GM19328 (cell line): Measurements from ENCODE around the gene CCDC187.

Experiments
- ATAC-seq: cut with Tn5 transposase; IDR thresholded peaks from one replicate; pipeline ENCODE4 v1.9.1; 2021; ENCODE audit warnings: mild to moderate bottlenecking, moderate library complexity; ENCODE audit not compliant: unreplicated experiment

Gene CCDC187

GRCh38 chr9:136230773-136231172 is 73.1 kb downstream of the CCDC187 start:
- ATAC-seq: no peak

- no peak for ATAC-seq
Observed at GRCh38 chr9:136230365-136230764, 73.5 kb downstream of the CCDC187 start.

GRCh38 chr9:136229096-136230065 is 74.5 kb downstream of the CCDC187 start:
- ATAC-seq: no peak

GRCh38 chr9:136228107-136228875 is 75.6 kb downstream of the CCDC187 start:
- no peak for ATAC-seq

- ATAC-seq: no peak
Observed at GRCh38 chr9:136226680-136227407, 77.0 kb downstream of the CCDC187 start.

- ATAC-seq: no peak
Observed at GRCh38 chr9:136225748-136226679, 77.9 kb downstream of the CCDC187 start.

GRCh38 chr9:136225366-136225747 is 78.5 kb downstream of the CCDC187 start:
- no peak for ATAC-seq

GRCh38 chr9:136223871-136224640 is 79.8 kb downstream of the CCDC187 start:
- no peak for ATAC-seq

GRCh38 chr9:136222906-136223285 is 81.0 kb downstream of the CCDC187 start:
- ATAC-seq: no peak

- no peak for ATAC-seq
Observed at GRCh38 chr9:136222166-136222905, 81.6 kb downstream of the CCDC187 start.

GRCh38 chr9:136220017-136220729 is 83.7 kb downstream of the CCDC187 start:
- no peak for ATAC-seq

GRCh38 chr9:136219276-136219675 is 84.6 kb downstream of the CCDC187 start:
- ATAC-seq: no peak

GRCh38 chr9:136218673-136219072 is 85.2 kb downstream of the CCDC187 start:
- ATAC-seq: no peak

- ATAC-seq: no peak
Observed at GRCh38 chr9:136218271-136218670, 85.6 kb downstream of the CCDC187 start.

- ATAC-seq: no peak
Observed at GRCh38 chr9:136216541-136217244, 87.2 kb downstream of the CCDC187 start.

GRCh38 chr9:136213733-136214132 is 90.2 kb downstream of the CCDC187 start:
- ATAC-seq: no peak

- ATAC-seq: no peak
Observed at GRCh38 chr9:136212345-136212950, 91.4 kb downstream of the CCDC187 start.
